ENCODE results near the gene CEP89. TPM values are rescaled to one million over a fixed set of nuclear protein-coding genes. Genes with fewer than 3 reads are reported as not detected.

The CEP89 gene
- total RNA-seq, 2 donors from 2014 or later = 4.6 to 8.3 TPM

DNA sequence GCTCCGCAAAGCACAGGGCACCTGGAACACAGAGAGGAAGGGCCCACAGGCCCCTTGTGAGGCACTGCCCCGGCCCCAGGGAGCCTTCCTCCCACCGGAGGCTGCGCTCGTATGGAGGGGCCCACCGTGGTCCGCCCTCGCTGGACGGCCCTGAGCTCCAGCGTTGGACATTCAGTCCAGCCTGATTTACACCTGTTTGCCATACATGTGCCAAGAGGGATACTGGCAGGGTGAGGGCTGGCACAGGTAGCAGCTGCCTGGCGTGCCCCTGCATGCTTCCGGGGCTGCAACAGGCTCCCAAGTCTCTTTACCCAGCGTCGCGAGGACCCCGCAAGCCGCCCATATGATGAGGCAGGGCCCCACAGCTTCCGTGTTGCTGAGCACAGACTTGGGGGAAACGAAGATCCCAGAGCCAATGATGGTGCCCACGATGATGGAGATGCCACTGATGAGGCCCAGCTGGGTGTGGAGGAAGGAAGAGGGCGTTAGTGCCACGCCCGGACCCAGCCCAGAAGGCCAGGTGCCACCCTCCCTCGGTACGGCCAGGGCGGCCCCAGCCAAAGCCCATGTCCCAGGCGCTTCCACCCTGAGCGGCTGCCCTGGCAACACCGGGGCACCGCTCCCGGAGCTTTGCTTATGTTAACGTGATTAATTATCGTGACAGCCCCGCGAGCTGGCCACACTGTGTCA, 107.3 kb downstream of the CEP89 start:
- H3K36me3 ChIP-seq = no peaks in the 10 kb centered on the region
- DNase-seq (ENCODE audit: low spot score) = no peak
- no peak overlapping the region for H3K27ac ChIP-seq
- TF ChIP-seq CTCF (IDR thresholded peaks at IDR 0.05) = no peak
- no peaks in the 10 kb centered on the region for H3K4me1 ChIP-seq
- no peaks in the 10 kb centered on the region for H3K9me3 ChIP-seq
- no peaks in the 10 kb centered on the region for H3K27me3 ChIP-seq
- no peak overlapping the region for H3K4me3 ChIP-seq

- H3K9me3 ChIP-seq = no peaks in the 10 kb centered on the region
- DNase-seq (ENCODE audit: low spot score) = no peak
- TF ChIP-seq CTCF (IDR thresholded peaks at IDR 0.05) = no peak
Observed at GRCh38 chr19:32863841-32864240, 107.9 kb downstream of the CEP89 start.

GRCh38 chr19:32863301-32863700, 108.5 kb downstream of the CEP89 start:
- H3K36me3 ChIP-seq = no peaks in the 10 kb centered on the region
- H3K4me3 ChIP-seq = no peak overlapping the region
- no peaks in the 10 kb centered on the region for H3K9me3 ChIP-seq
- DNase-seq (ENCODE audit: low spot score) = no peak
- no peak for TF ChIP-seq CTCF (IDR thresholded peaks at IDR 0.05)
- no peaks in the 10 kb centered on the region for H3K27me3 ChIP-seq
- H3K27ac ChIP-seq = no peak overlapping the region
- no peaks in the 10 kb centered on the region for H3K4me1 ChIP-seq

More at GRCh38 chr19:32863841-32864240, 107.9 kb downstream of the CEP89 start:
- Histone ChIP-seq H3K27ac (no peak overlapping the region), H3K4me1 (no peaks in the 10 kb centered on the region), H3K36me3 (no peaks in the 10 kb centered on the region), H3K4me3 (no peak overlapping the region), H3K27me3 (no peaks in the 10 kb centered on the region)

GRCh38 chr19:32862741-32863140, 109.0 kb downstream of the CEP89 start:
- DNase-seq (ENCODE audit: low spot score) = no peak
- TF ChIP-seq CTCF (IDR thresholded peaks at IDR 0.05) = no peak
- H3K27me3 ChIP-seq = no peaks in the 10 kb centered on the region
- no peak overlapping the region for H3K4me3 ChIP-seq
- no peaks in the 10 kb centered on the region for H3K9me3 ChIP-seq
- H3K27ac ChIP-seq = no peak overlapping the region
- no peaks in the 10 kb centered on the region for H3K36me3 ChIP-seq
- H3K4me1 ChIP-seq = no peaks in the 10 kb centered on the region

GRCh38 chr19:32862173-32862572, 109.6 kb downstream of the CEP89 start:
- no peaks in the 10 kb centered on the region for H3K36me3 ChIP-seq
- no peak overlapping the region for H3K4me3 ChIP-seq
- no peaks in the 10 kb centered on the region for H3K9me3 ChIP-seq
- no peaks in the 10 kb centered on the region for H3K27me3 ChIP-seq
- H3K27ac ChIP-seq = no peak overlapping the region
- no peak for TF ChIP-seq CTCF (IDR thresholded peaks at IDR 0.05)
- H3K4me1 ChIP-seq = no peaks in the 10 kb centered on the region
- no peak for DNase-seq (ENCODE audit: low spot score)

GRCh38 chr19:32861596-32861995, 110.2 kb downstream of the CEP89 start:
- no peaks in the 10 kb centered on the region for H3K4me1 ChIP-seq
- H3K9me3 ChIP-seq = no peaks in the 10 kb centered on the region
- no peak for TF ChIP-seq CTCF (IDR thresholded peaks at IDR 0.05)
- H3K27me3 ChIP-seq = no peaks in the 10 kb centered on the region
- no peak overlapping the region for H3K27ac ChIP-seq
- no peak for DNase-seq (ENCODE audit: low spot score)
- no peak overlapping the region for H3K4me3 ChIP-seq
- H3K36me3 ChIP-seq = no peaks in the 10 kb centered on the region

Data from right atrium auricular region (tissue), 2 donors.